ENCODE results near the gene SUCLG1.

DNA sequence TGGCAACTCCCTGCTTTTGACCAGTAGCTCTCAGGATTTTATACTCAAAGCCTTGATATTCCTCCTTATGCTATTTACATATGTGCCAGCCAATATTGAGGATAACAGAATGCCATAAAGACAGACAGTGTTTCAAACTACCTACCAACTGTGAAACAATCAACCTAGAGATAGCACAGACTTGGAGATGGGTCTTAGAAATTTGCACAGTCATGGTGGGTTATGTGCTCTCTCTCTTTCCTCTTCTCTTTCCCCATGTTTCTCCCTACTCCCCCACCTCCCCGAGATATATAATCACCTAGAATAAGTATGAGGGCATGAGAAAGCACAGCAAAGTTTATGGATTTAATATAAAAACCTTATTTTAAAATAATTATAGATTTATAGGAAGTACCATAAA, 24.2 kb upstream of the SUCLG1 start:
- TF ChIP-seq, protein P1, sequence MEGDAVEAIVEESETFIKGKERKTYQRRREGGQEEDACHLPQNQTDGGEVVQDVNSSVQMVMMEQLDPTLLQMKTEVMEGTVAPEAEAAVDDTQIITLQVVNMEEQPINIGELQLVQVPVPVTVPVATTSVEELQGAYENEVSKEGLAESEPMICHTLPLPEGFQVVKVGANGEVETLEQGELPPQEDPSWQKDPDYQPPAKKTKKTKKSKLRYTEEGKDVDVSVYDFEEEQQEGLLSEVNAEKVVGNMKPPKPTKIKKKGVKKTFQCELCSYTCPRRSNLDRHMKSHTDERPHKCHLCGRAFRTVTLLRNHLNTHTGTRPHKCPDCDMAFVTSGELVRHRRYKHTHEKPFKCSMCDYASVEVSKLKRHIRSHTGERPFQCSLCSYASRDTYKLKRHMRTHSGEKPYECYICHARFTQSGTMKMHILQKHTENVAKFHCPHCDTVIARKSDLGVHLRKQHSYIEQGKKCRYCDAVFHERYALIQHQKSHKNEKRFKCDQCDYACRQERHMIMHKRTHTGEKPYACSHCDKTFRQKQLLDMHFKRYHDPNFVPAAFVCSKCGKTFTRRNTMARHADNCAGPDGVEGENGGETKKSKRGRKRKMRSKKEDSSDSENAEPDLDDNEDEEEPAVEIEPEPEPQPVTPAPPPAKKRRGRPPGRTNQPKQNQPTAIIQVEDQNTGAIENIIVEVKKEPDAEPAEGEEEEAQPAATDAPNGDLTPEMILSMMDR (IDR thresholded peaks at IDR 0.05; ENCODE audit: poor library complexity), result no peak
- TF ChIP-seq EZH2 (IDR thresholded peaks at IDR 0.05; ENCODE audit: borderline replicate concordance), result no peak
